ENCODE results near the gene REEP2. TPM values are rescaled to one million over a fixed set of nuclear protein-coding genes. Genes with fewer than 3 reads are reported as not detected.
A peak's percentile ranks its signal among the peaks of the same experiment; 100 is the strongest.

The REEP2 gene
- polyA plus RNA-seq, 1 experiment, result 24.7 TPM

DNA sequence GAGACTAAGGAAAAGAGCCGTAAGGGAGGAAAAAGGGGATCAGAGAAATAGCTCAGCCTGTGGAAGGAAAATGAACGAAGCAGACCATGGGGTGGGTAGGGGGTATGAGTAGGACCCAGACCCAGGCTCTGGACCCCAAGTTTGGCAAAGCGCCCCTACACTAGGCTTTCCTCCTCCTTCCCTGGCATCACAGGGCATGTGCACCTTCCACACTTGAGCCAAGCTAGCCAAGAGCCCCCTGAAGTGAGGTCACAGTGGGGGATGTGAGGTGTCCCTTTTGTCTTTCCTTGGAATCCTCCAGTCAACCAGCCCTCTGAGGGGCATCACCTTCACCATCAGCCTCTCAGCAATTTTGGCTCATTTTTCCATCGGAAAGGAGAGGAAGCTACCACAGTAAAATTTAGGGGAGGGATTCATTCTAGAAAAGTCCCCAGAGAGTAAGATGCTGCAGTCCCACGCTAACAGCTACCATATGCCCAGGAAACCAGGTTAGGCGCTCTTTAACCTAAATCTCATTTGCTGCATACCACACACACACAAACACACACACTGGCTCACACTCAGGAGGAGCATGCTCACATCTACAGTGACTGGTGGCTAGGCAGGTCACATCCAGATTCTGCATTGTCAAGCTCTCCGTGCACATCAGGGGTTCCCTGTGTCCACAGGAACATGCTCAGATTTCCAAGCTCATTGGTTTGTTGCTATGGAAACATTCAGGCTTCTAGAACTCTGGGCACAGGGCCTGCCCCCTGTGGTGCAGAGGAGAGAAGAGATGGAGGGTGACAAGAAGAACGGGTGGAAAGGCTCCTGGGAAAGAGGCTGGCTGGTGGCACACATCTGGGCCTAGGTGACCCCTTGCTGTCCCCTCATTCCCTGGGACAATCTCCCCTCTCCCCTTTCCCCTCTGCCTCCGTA is 9.9 kb downstream of the REEP2 start:
- TF ChIP-seq, protein P1, sequence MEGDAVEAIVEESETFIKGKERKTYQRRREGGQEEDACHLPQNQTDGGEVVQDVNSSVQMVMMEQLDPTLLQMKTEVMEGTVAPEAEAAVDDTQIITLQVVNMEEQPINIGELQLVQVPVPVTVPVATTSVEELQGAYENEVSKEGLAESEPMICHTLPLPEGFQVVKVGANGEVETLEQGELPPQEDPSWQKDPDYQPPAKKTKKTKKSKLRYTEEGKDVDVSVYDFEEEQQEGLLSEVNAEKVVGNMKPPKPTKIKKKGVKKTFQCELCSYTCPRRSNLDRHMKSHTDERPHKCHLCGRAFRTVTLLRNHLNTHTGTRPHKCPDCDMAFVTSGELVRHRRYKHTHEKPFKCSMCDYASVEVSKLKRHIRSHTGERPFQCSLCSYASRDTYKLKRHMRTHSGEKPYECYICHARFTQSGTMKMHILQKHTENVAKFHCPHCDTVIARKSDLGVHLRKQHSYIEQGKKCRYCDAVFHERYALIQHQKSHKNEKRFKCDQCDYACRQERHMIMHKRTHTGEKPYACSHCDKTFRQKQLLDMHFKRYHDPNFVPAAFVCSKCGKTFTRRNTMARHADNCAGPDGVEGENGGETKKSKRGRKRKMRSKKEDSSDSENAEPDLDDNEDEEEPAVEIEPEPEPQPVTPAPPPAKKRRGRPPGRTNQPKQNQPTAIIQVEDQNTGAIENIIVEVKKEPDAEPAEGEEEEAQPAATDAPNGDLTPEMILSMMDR (IDR thresholded peaks at IDR 0.05; ENCODE audit: low read depth, low read length), result no peak
- H3K27ac ChIP-seq (ENCODE audit: low read depth, low read length), result no peak overlapping the region
- no peaks in the 10 kb centered on the region for H3K9me3 ChIP-seq (ENCODE audit: control insufficient read depth, insufficient read depth, low read length)
- POLR2A ChIA-PET, result interaction anchor here (0.8 to 2.3 kb wide), 4 partner anchors 10 to 94 kb away, joined by 3 to 13 read pairs (median 6); partner anchors contain the start of genes EGR1, ETF1 and REEP2
- no peak overlapping the region for H3K4me3 ChIP-seq (ENCODE audit: low read depth, low read length)
- DNase-seq (ENCODE audit: low read depth, low spot score), result no peak
- CTCF ChIA-PET, result interaction anchor here (0.5 to 5.0 kb wide), 23 partner anchors 9 to 845 kb away, joined by 3 to 86 read pairs (median 6); partner anchors contain the start of genes EGR1, ETF1, KDM3B and MATR3
- no peaks in the 10 kb centered on the region for H3K27me3 ChIP-seq (ENCODE audit: control insufficient read depth, insufficient read depth, low read length)

DNA sequence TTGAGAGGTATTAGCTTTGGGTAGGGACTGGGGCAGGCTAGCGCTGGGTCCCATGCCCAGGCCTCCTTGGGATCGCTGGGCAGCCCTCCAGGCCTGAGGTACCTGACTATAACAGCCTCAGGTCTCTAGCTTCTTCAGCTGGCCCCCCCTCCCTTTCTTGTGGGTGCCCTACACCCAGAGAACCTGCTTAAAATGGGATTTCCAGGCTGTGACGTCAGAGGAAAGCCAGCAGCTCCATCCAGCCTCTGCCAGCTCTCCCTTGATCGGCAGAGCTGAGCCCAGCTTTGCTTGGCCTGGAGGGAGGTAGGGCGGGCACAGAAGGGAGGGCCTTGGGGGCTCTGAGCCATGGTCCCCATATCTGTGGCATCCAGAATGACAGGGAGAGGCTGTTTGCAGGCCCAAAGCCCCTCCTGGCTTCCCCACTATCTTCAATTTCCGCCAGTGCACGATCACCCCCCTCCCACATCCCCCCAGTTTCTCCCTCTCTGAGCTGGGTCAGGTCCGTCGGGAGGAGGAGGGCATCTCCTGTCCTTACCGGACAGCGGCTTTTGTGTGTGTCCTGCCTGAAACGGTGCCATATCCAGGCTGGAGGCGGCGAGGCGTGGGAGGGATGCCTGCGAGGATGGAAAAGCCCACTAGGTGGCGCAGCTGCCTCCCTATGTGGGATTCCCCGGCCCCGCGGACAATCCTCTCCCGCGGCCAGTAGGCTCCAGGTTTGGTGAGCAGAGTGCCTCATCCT is 10.8 kb downstream of the REEP2 start:
- POLR2A ChIA-PET, result interaction anchor here (1.4 to 2.3 kb wide), 3 partner anchors 15 to 93 kb away, joined by 4 to 13 read pairs (median 7); partner anchors contain the start of genes EGR1 and ETF1
- TF ChIP-seq, protein P1 (IDR thresholded peaks at IDR 0.05; ENCODE audit: low read depth, low read length), result peak; percentile 93
- DNase-seq (ENCODE audit: low read depth, low spot score), result peak; percentile 59
- H3K27me3 ChIP-seq (ENCODE audit: control insufficient read depth, insufficient read depth, low read length), result no peaks in the 10 kb centered on the region
- CTCF ChIA-PET, result interaction anchor here (0.6 to 5.0 kb wide), 31 partner anchors 8 to 833 kb away, joined by 3 to 86 read pairs (median 4); partner anchors contain the start of genes EGR1, ETF1, KDM3B and REEP2
- H3K9me3 ChIP-seq (ENCODE audit: control insufficient read depth, insufficient read depth, low read length), result no peaks in the 10 kb centered on the region
- peak overlapping the region; percentile 13; the same call in 1 of the 2 replicates for H3K4me3 ChIP-seq (ENCODE audit: low read depth, low read length)
- H3K27ac ChIP-seq (ENCODE audit: low read depth, low read length), result no peak overlapping the region

DNA sequence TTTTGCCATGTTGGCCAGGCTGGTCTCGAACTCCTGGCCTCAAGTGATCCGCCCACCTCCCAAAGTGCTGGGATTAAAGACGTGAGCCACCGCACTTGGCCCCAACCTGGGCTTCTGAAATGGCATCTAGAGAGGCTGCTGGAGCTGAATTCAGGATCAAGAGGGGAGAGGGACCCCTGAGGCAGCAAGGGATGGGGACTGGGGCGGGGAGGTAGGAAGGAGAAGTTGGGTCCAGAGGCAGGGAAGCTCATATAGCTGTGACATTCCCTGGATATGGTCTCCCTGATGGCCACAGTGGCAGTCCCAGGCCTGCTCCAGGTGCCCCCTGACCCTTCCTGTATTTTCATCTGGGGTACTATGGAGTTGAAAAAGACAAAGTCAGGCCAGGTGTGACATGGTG is 12.1 kb downstream of the REEP2 start:
- TF ChIP-seq, protein P1 (IDR thresholded peaks at IDR 0.05; ENCODE audit: low read depth, low read length), result no peak
- no peak for DNase-seq (ENCODE audit: low read depth, low spot score)
- POLR2A ChIA-PET, result no interaction called here
- Histone ChIP-seq H3K4me3 (ENCODE audit: low read depth, low read length) (no peak overlapping the region), H3K27me3 (ENCODE audit: control insufficient read depth, insufficient read depth, low read length) (peaks cover 2% of the 10 kb centered on the region), H3K27ac (ENCODE audit: low read depth, low read length) (no peak overlapping the region), H3K9me3 (ENCODE audit: control insufficient read depth, insufficient read depth, low read length) (no peaks in the 10 kb centered on the region)
- CTCF ChIA-PET, result interaction anchor here (0.7 to 5.0 kb wide), 10 partner anchors 7 to 1958 kb away, joined by 3 to 86 read pairs (median 4); partner anchors contain the start of gene EGR1

DNA sequence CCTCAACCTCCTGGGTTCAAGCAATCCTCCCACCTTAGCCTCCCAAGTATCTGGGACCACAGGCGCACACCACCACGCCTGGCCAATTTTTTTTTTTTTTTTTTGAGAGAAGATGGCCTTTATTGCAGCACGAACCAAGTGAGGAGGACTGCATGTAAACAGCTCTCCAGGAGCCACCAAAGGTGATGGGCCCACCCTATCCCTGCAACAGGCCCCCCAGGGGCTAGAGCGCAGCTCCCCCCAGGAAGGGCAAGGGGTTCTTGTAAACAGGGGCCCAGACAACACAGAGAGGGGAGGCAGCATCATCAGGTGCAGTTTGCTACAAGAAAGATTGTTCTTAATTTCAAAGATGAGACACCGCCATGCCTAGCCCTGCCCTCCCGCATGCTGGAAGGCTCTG is 13.9 kb downstream of the REEP2 start:
- ChIA-PET CTCF (interaction anchor here (0.5 to 5.0 kb wide), 4 partner anchors 11 to 1312 kb away, joined by 3 to 86 read pairs (median 6); partner anchors contain the start of gene EGR1), POLR2A (no interaction called here)
- no peaks in the 10 kb centered on the region for H3K9me3 ChIP-seq (ENCODE audit: control insufficient read depth, insufficient read depth, low read length)
- peaks cover 2% of the 10 kb centered on the region for H3K27me3 ChIP-seq (ENCODE audit: control insufficient read depth, insufficient read depth, low read length)
- DNase-seq (ENCODE audit: low read depth, low spot score), result no peak
- H3K4me3 ChIP-seq (ENCODE audit: low read depth, low read length), result no peak overlapping the region
- no peak overlapping the region for H3K27ac ChIP-seq (ENCODE audit: low read depth, low read length)
- TF ChIP-seq, protein P1 (IDR thresholded peaks at IDR 0.05; ENCODE audit: low read depth, low read length), result no peak

Data from AG04450 (cell line).